Lung (tissue), 12 donors: Measurements from ENCODE around the gene PDZK1. TPM values are rescaled to one million over a fixed set of nuclear protein-coding genes. Genes with fewer than 3 reads are reported as not detected.

Source experiments
- ATAC-seq: fragments of 200-7000 bp; cut with Tn5 transposase; one replicate; pipeline ENCODE4 v1.9.1; 2020; ENCODE audit warnings: moderate number of reproducible peaks; ENCODE audit not compliant: insufficient read depth, low FRiP score
- DNase-seq, 3 donors: peaks; one replicate each; pipeline ENCODE4 v3.0.0-alpha.2; 2013 to 2017
- H3K27ac ChIP-seq, 2 donors: one replicate each; pipeline ENCODE4 v1.5.1; 2013; ENCODE audit warnings: mild to moderate bottlenecking in 2 of 2, moderate library complexity in 2 of 2, control low read depth in 1 of 2, inconsistent platforms in 1 of 2, low read depth in 1 of 2, low read length in 1 of 2
- H3K27me3 ChIP-seq, 3 donors: one replicate each; pipeline ENCODE4 v1.5.1; 2013; ENCODE audit warnings: low read length in 2 of 3; ENCODE audit not compliant: control insufficient read depth in 3 of 3, insufficient read depth in 3 of 3
- H3K36me3 ChIP-seq, 4 donors: one replicate each; pipeline ENCODE4 v1.5.1; 2013; ENCODE audit warnings: low read length in 4 of 4, mild to moderate bottlenecking in 1 of 4, moderate library complexity in 1 of 4; ENCODE audit not compliant: control insufficient read depth in 4 of 4, insufficient read depth in 4 of 4
- H3K4me1 ChIP-seq, 5 donors: one replicate each; pipeline ENCODE4 v1.5.1; 2013; ENCODE audit warnings: low read length in 5 of 5, mild to moderate bottlenecking in 2 of 5, moderate library complexity in 1 of 5; ENCODE audit not compliant: control insufficient read depth in 5 of 5, insufficient read depth in 5 of 5
- H3K4me3 ChIP-seq: one replicate; pipeline ENCODE4 v1.5.1; 2013; ENCODE audit warnings: mild to moderate bottlenecking, control low read depth, moderate library complexity
- H3K9ac ChIP-seq, 2 donors: one replicate each; pipeline ENCODE4 v1.5.1; 2013; ENCODE audit warnings: low read length in 2 of 2, control low read depth in 1 of 2; ENCODE audit not compliant: insufficient read depth in 1 of 2
- H3K9me3 ChIP-seq, 4 donors: one replicate each; pipeline ENCODE4 v1.5.1; 2013; ENCODE audit warnings: low read length in 3 of 4, mild to moderate bottlenecking in 1 of 4, moderate library complexity in 1 of 4; ENCODE audit not compliant: control insufficient read depth in 4 of 4, insufficient read depth in 3 of 4
- WGBS, 2 donors: extraction: QIAGEN DNeasy Blood & Tissue Kit; methylation state at CpG; one replicate each; pipeline ENCODE4 v1.1.7; 2013; 5-methylcytosine and 5-hydroxymethylcytosine counted together
- polyA plus RNA-seq, 2 donors: library from polyadenylated mRNA; stranded (reverse); fragments of 200-250 nt; gene quantifications; one replicate each; pipeline ENCODE4 v1.2.1, GENCODE V29; 2013
- total RNA-seq, 2 donors: library from RNA; depleted of rRNA in 1 of 2; stranded (reverse); fragments of >200 nt in 1 of 2; gene quantifications; one replicate each; pipeline ENCODE4 v1.2.1, GENCODE V29; 2014 to 2021
- TF ChIP-seq, protein P1 (sequence below): IDR thresholded peaks from 2 replicates; pipeline ENCODE4 v1.5.1; 2012; ENCODE audit warnings: mild to moderate bottlenecking; ENCODE audit errors: control extremely low read depth, extremely low read depth
- donor health status: control.
- donor health status: control.
- donor health status: Bipolar disorder and iron deficiency.
- donor health status: healthy.
- donor health status: DM: yes; HTN: yes; CAD: no.

PDZK1 gene
- total and polyA plus RNA-seq, 4 donors = 0.14 to 0.57 (median 0.26) TPM

DNA sequence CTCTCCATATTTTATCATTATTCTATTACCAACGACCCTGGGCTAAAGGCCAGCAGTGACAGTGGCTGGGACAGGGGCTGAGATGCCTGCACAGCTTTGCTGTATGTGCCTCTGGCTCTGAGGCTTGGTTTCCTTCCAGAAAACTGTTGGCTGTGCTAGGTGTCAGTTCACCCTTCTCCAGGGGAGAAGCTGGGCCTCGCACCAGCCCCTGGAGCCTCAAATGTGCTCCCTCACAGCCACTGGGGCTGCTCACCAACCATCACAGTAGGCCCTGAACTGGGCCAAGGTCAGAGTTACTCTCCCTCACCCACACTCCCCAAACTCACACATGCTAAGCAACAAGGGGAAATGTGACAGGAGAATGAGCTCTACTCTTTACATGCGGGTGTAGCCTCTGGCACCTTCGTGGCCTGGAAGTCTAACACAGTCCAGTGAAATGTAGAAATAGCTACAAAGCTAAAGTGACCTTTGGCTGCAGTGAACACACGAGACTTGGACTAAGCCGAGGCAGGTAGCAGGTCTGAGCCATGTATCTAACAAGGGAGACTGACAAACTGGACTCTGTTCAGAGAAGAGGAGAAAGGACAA, 7.5 kb upstream of the PDZK1 start:
- WGBS, 2 donors = 80% methylated on average over 6 of the region's 6 CpGs
- Histone ChIP-seq H3K9me3 (peaks cover 0 to 2% (median 0%) of the 10 kb centered on the region in 4 donors), H3K9ac (no peak overlapping the region), H3K27me3 (peaks cover 0 to 4% (median 2%) of the 10 kb centered on the region in 3 donors), H3K4me3 (no peak overlapping the region), H3K4me1 (no peaks in the 10 kb centered on the region), H3K36me3 (no peaks in the 10 kb centered on the region), H3K27ac (no peak overlapping the region)
- TF ChIP-seq, protein P1, sequence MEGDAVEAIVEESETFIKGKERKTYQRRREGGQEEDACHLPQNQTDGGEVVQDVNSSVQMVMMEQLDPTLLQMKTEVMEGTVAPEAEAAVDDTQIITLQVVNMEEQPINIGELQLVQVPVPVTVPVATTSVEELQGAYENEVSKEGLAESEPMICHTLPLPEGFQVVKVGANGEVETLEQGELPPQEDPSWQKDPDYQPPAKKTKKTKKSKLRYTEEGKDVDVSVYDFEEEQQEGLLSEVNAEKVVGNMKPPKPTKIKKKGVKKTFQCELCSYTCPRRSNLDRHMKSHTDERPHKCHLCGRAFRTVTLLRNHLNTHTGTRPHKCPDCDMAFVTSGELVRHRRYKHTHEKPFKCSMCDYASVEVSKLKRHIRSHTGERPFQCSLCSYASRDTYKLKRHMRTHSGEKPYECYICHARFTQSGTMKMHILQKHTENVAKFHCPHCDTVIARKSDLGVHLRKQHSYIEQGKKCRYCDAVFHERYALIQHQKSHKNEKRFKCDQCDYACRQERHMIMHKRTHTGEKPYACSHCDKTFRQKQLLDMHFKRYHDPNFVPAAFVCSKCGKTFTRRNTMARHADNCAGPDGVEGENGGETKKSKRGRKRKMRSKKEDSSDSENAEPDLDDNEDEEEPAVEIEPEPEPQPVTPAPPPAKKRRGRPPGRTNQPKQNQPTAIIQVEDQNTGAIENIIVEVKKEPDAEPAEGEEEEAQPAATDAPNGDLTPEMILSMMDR = no peak
- DNase-seq (peak; percentile 22 to 51 (median 40)), ATAC-seq (no peak)

GRCh38 chr1:145711213-145711651, 4.1 kb upstream of the PDZK1 start:
- Histone ChIP-seq H3K9ac (no peak overlapping the region), H3K27me3 (no peaks in the 10 kb centered on the region), H3K36me3 (no peaks in the 10 kb centered on the region), H3K4me3 (no peak overlapping the region), H3K9me3 (peaks cover 0 to 2% (median 0%) of the 10 kb centered on the region in 4 donors), H3K4me1 (no peaks in the 10 kb centered on the region), H3K27ac (no peak overlapping the region)
- ATAC-seq = no peak
- TF ChIP-seq, protein P1 = no peak
- DNase-seq = peak in 1 of 3 donors; percentile 5
- 65 to 74% methylated on average over 3 of the region's 3 CpGs for WGBS, 2 donors

GRCh38 chr1:145710291-145711027, 3.3 kb upstream of the PDZK1 start:
- WGBS, 2 donors = 81 to 87% methylated on average over 4 of the region's 4 CpGs
- DNase-seq = no peak
- TF ChIP-seq, protein P1 = no peak
- no peak for ATAC-seq
- no peaks in the 10 kb centered on the region for H3K4me1 ChIP-seq
- no peak overlapping the region for H3K4me3 ChIP-seq
- no peak overlapping the region for H3K9ac ChIP-seq
- H3K27ac ChIP-seq = no peak overlapping the region
- H3K9me3 ChIP-seq = peaks cover 0 to 2% (median 0%) of the 10 kb centered on the region in 4 donors
- H3K27me3 ChIP-seq = no peaks in the 10 kb centered on the region
- H3K36me3 ChIP-seq = no peaks in the 10 kb centered on the region
